Osteoblast (primary cell): ENCODE measurements around the gene SLC1A2. TPM values are rescaled to one million over a fixed set of nuclear protein-coding genes. Genes with fewer than 3 reads are reported as not detected.

Experiments used
- DNase-seq: peaks from one replicate; pipeline ENCODE4 v3.0.0; 2011; ENCODE audit warnings: low spot score, mixed read lengths; ENCODE audit not compliant: insufficient read length; ENCODE audit errors: missing footprints
- H2AFZ ChIP-seq: 2 replicates; pipeline ENCODE4 v1.6.0; 2011; ENCODE audit warnings: mild to moderate bottlenecking, low read length
- H3K27ac ChIP-seq: 2 replicates; pipeline ENCODE4 v1.5.1; 2011; ENCODE audit warnings: mild to moderate bottlenecking, low read depth, low read length, moderate library complexity
- H3K27me3 ChIP-seq: 2 replicates; pipeline ENCODE4 v1.6.0; 2012; ENCODE audit warnings: mild to moderate bottlenecking, control low read depth, inconsistent platforms, low read length, moderate library complexity; ENCODE audit not compliant: insufficient read depth
- H3K36me3 ChIP-seq: 2 replicates; pipeline ENCODE4 v1.5.1; 2011; ENCODE audit warnings: mild to moderate bottlenecking, low read length, control low read depth, moderate library complexity; ENCODE audit not compliant: insufficient read depth
- H3K4me1 ChIP-seq: 2 replicates; pipeline ENCODE4 v1.5.1; 2011; ENCODE audit warnings: mild to moderate bottlenecking, low read length, control low read depth, moderate library complexity; ENCODE audit not compliant: insufficient read depth
- H3K4me2 ChIP-seq: 2 replicates; pipeline ENCODE4 v1.6.0; 2011; ENCODE audit warnings: mild to moderate bottlenecking, low read length; ENCODE audit not compliant: insufficient read depth
- H3K4me3 ChIP-seq: fragments of 200-600 bp; sonication (generic); 3 replicates; pipeline ENCODE4 v1.5.1; 2012; ENCODE audit warnings: mild to moderate bottlenecking, low read length, inconsistent platforms; ENCODE audit not compliant: insufficient read depth
- H3K79me2 ChIP-seq: 2 replicates; pipeline ENCODE4 v1.6.0; 2012; ENCODE audit warnings: mild to moderate bottlenecking, low read length, control low read depth, inconsistent platforms; ENCODE audit not compliant: insufficient read depth
- H3K9me3 ChIP-seq: 2 replicates; pipeline ENCODE4 v1.5.1; 2011; ENCODE audit warnings: low read depth, low read length, control low read depth
- H4K20me1 ChIP-seq: 2 replicates; pipeline ENCODE4 v1.6.0; 2012; ENCODE audit warnings: mild to moderate bottlenecking, low read length, control low read depth; ENCODE audit not compliant: insufficient read depth
- total RNA-seq: library from RNA; depleted of rRNA; stranded (reverse); fragments of >200 nt; gene quantifications from 2 replicates; pipeline ENCODE4 v1.2.3, GENCODE V29; 2012
- TF ChIP-seq, protein P1 (sequence below): IDR thresholded peaks from 2 replicates; pipeline ENCODE4 v1.5.1; 2011; ENCODE audit warnings: mild to moderate bottlenecking, low read depth, low read length, moderate library complexity; ENCODE audit errors: extremely low read depth

SLC1A2 gene
- total RNA-seq, 1 donor = 0.72 TPM

- Histone ChIP-seq H3K27me3 (no peaks in the 10 kb centered on the region), H3K27ac (peak overlapping the region; percentile 95), H3K4me3 (no peak overlapping the region), H3K79me2 (no peaks in the 10 kb centered on the region), H4K20me1 (no peaks in the 10 kb centered on the region), H3K4me2 (no peak overlapping the region), H3K9me3 (no peaks in the 10 kb centered on the region), H3K4me1 (peaks cover 25% of the 10 kb centered on the region), H3K36me3 (no peaks in the 10 kb centered on the region), H2AFZ (no peak overlapping the region)
- no peak for DNase-seq
- TF ChIP-seq, protein P1, sequence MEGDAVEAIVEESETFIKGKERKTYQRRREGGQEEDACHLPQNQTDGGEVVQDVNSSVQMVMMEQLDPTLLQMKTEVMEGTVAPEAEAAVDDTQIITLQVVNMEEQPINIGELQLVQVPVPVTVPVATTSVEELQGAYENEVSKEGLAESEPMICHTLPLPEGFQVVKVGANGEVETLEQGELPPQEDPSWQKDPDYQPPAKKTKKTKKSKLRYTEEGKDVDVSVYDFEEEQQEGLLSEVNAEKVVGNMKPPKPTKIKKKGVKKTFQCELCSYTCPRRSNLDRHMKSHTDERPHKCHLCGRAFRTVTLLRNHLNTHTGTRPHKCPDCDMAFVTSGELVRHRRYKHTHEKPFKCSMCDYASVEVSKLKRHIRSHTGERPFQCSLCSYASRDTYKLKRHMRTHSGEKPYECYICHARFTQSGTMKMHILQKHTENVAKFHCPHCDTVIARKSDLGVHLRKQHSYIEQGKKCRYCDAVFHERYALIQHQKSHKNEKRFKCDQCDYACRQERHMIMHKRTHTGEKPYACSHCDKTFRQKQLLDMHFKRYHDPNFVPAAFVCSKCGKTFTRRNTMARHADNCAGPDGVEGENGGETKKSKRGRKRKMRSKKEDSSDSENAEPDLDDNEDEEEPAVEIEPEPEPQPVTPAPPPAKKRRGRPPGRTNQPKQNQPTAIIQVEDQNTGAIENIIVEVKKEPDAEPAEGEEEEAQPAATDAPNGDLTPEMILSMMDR = no peak
These were observed 114.4 kb downstream of the SLC1A2 start for GRCh38 chr11:35304900-35305460.

- H3K36me3 ChIP-seq = no peaks in the 10 kb centered on the region
- TF ChIP-seq, protein P1 = no peak
- no peak overlapping the region for H3K4me3 ChIP-seq
- peak overlapping the region; percentile 39 for H2AFZ ChIP-seq
- H3K4me2 ChIP-seq = peak overlapping the region; percentile 32
- H3K4me1 ChIP-seq = peaks cover 25% of the 10 kb centered on the region
- no peaks in the 10 kb centered on the region for H4K20me1 ChIP-seq
- H3K27me3 ChIP-seq = no peaks in the 10 kb centered on the region
- no peaks in the 10 kb centered on the region for H3K79me2 ChIP-seq
- DNase-seq = peak; percentile 74
- H3K9me3 ChIP-seq = no peaks in the 10 kb centered on the region
- peak overlapping the region; percentile 95 for H3K27ac ChIP-seq
These were observed 115.0 kb downstream of the SLC1A2 start for GRCh38 chr11:35304386-35304775.

DNA sequence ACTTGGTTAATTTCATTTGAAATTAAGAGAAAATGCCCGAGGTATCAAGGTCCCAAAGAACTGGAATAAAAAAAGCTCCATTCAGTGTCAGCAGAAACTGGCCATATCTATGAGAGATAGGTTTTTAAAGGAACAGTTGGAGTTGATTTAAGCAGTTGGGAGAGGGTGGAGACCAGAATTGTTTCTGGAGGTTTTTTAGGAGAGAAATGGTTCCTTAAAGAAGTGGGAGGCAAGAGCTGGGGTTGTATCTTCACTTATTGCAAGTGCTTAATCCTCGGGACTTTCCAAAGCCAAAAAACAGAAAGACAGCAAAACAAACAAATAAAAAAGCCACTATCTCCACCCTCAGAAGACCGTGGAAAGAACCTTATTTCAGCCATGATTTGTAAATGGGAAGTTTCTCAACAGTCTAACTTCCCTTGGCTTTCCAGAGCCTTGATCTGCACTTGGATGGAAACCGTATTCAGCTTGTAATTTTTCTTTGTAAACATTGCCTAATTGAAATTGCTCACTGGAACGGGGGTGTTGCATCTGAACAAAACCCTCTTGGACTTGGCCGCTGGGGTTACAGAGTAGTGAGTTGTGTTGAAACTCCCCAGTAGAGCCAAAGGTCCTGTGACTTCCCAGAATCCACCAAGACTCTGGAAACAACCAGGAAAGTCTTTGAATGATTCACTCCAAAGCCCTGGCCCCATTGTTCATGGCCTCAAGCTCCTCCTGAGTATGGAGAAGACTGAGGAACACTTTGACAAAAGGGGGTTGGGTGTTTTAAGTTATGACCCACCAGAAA, 115.6 kb downstream of the SLC1A2 start:
- H3K4me2 ChIP-seq = peak overlapping the region; percentile 32
- H3K4me1 ChIP-seq = peaks cover 25% of the 10 kb centered on the region
- H4K20me1 ChIP-seq = no peaks in the 10 kb centered on the region
- H3K79me2 ChIP-seq = no peaks in the 10 kb centered on the region
- H2AFZ ChIP-seq = peak overlapping the region; percentile 39
- no peaks in the 10 kb centered on the region for H3K27me3 ChIP-seq
- no peak overlapping the region for H3K4me3 ChIP-seq
- peak overlapping the region; percentile 95 for H3K27ac ChIP-seq
- DNase-seq = peak; percentile 68
- no peaks in the 10 kb centered on the region for H3K9me3 ChIP-seq
- no peaks in the 10 kb centered on the region for H3K36me3 ChIP-seq
- TF ChIP-seq, protein P1 = no peak

DNA sequence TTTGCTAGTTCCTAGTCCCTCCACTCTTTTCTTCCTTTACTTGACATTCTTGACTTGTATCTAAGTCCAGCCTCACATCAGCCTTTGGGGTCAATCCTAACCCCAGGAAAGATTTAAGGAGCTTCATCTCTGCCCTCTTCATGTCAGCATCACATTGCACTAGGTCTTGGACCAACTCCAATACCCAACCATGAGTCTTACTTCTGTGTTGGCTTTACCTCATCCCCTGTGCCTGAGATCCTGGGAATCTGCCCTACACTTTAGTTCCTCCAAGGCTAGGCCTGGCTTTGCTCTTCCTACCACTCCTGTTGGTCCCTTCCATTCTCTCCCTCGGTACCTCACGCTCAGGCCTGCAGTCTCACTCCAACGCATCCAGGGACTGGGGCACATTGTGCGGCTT, 117.0 kb downstream of the SLC1A2 start:
- Histone ChIP-seq H3K27me3 (no peaks in the 10 kb centered on the region), H3K79me2 (no peaks in the 10 kb centered on the region)
- DNase-seq = no peak

More for the DNA sequence above, 117.0 kb downstream of the SLC1A2 start:
- Histone ChIP-seq H3K27ac (no peak overlapping the region), H4K20me1 (no peaks in the 10 kb centered on the region), H3K4me1 (peaks cover 25% of the 10 kb centered on the region), H3K36me3 (no peaks in the 10 kb centered on the region), H2AFZ (no peak overlapping the region), H3K4me2 (no peak overlapping the region), H3K4me3 (no peak overlapping the region), H3K9me3 (no peaks in the 10 kb centered on the region)
- TF ChIP-seq, protein P1 = no peak
